Upper lobe of left lung (tissue), 4 donors: ENCODE measurements around the gene C16orf82.

Experiments
- EP300 ChIP-seq, 4 donors: sonication (generic); formaldehyde crosslinking; IDR thresholded peaks; one replicate each; pipeline ENCODE4 v1.5.1; 2017; ENCODE audit warnings: antibody characterized with exemption in 4 of 4, control low read depth in 2 of 4
- POLR2A ChIP-seq, 4 donors: fragments of 450-650 bp; IDR thresholded peaks; one replicate each; pipeline ENCODE4 v1.5.1; 2016 to 2017; ENCODE audit warnings: antibody characterized with exemption in 4 of 4, mild to moderate bottlenecking in 2 of 4
- POLR2AphosphoS5 ChIP-seq, 2 donors: sonication (generic); formaldehyde crosslinking; IDR thresholded peaks; one replicate each; pipeline ENCODE4 v1.5.1; 2017; ENCODE audit warnings: antibody characterized with exemption in 2 of 2
- TF ChIP-seq, protein P1 (sequence below), 6 experiments: fragments of 450-650 bp in 4 of 6; fragments of 200-600 bp in 2 of 6; sonication (generic) in 2 of 6; IDR thresholded peaks; one replicate each; pipeline ENCODE4 v1.5.1; 2016 to 2019; ENCODE audit warnings: antibody characterized with exemption in 6 of 6

DNA sequence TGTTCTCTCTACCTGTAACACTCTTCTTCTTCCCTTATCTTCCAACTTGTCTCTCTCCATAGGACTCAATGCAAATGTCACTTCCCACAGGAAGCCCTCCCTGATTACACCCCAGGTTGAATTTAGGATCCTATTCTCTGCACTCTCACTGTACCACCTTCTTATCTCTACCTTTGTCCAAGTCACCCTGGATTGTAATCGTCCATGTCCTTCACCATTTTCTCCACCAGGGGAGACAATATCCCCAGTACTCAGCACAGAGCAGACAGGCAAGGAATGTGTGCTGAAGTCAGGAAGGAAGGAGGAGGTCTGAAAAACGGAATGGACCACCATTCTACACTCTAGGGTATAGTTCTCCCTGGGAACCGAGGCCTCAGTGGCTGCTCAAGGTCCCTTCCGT, 14.2 kb downstream of the C16orf82 start:
- TF ChIP-seq, protein P1, sequence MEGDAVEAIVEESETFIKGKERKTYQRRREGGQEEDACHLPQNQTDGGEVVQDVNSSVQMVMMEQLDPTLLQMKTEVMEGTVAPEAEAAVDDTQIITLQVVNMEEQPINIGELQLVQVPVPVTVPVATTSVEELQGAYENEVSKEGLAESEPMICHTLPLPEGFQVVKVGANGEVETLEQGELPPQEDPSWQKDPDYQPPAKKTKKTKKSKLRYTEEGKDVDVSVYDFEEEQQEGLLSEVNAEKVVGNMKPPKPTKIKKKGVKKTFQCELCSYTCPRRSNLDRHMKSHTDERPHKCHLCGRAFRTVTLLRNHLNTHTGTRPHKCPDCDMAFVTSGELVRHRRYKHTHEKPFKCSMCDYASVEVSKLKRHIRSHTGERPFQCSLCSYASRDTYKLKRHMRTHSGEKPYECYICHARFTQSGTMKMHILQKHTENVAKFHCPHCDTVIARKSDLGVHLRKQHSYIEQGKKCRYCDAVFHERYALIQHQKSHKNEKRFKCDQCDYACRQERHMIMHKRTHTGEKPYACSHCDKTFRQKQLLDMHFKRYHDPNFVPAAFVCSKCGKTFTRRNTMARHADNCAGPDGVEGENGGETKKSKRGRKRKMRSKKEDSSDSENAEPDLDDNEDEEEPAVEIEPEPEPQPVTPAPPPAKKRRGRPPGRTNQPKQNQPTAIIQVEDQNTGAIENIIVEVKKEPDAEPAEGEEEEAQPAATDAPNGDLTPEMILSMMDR (IDR thresholded peaks at IDR 0.05), result no peak
- TF ChIP-seq EP300 (IDR thresholded peaks at IDR 0.05) (no peak), POLR2AphosphoS5 (IDR thresholded peaks at IDR 0.05) (no peak), POLR2A (IDR thresholded peaks at IDR 0.05) (no peak)
